Neutrophil (primary cell): ENCODE data around the gene RUNX2.

ENCODE experiments used
- H3K27ac ChIP-seq: fragments of 200-600 bp; sonication (generic); 2 replicates; pipeline ENCODE4 v1.5.1; 2016; ENCODE audit warnings: mild to moderate bottlenecking, moderate library complexity
- H3K27me3 ChIP-seq: fragments of 200-600 bp; sonication (generic); 2 replicates; pipeline ENCODE4 v1.6.0; 2016; ENCODE audit warnings: mild to moderate bottlenecking
- H3K36me3 ChIP-seq: fragments of 200-600 bp; sonication (generic); 2 replicates; pipeline ENCODE4 v1.5.1; 2017
- H3K4me1 ChIP-seq, 2 experiments: fragments of 200-600 bp in 1 of 2; sonication (generic) in 1 of 2; 1 replicate in 1 of 2; 2 replicates in 1 of 2; pipeline versions ENCODE4 v1.5.1 to v1.6.1; 2013 to 2016; ENCODE audit warnings: low read depth in 1 of 2, low read length in 1 of 2, mild to moderate bottlenecking in 1 of 2, moderate library complexity in 1 of 2; ENCODE audit not compliant: control insufficient read depth in 1 of 2, insufficient read depth in 1 of 2
- H3K4me3 ChIP-seq, 2 experiments: fragments of 200-600 bp in 1 of 2; sonication (generic) in 1 of 2; 1 replicate in 1 of 2; 2 replicates in 1 of 2; pipeline ENCODE4 v1.5.1; 2013 to 2016; ENCODE audit warnings: low read depth in 1 of 2, low read length in 1 of 2, mild to moderate bottlenecking in 1 of 2, moderate library complexity in 1 of 2
- H3K9me3 ChIP-seq: fragments of 200-600 bp; sonication (generic); 2 replicates; pipeline ENCODE4 v1.5.1; 2016
- TF ChIP-seq, protein P1 (sequence below): fragments of 200-600 bp; sonication (generic); IDR thresholded peaks from 2 replicates; pipeline ENCODE4 v1.5.1; 2016; ENCODE audit warnings: antibody characterized with exemption

Gene RUNX2

DNA sequence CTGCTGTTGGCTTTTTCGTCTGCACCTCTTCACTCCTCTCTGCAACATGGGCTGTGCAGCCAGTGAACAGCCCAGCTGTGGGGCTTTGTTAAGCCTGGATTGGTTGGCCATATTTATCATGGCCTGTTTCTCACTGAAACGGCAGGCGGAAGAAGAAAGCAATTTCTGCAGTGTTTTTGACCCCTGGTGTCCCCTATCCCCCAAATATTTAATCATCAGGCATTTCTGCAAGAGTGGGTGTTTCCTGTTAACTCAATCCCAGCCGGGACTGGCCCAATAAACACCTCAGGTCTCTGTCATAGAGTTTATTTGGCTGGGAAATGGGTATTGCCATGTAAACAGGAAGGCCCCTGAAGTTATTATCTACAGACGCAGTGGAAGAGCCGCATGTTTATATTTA, 224.4 kb downstream of the RUNX2 start:
- no peak overlapping the region for H3K27ac ChIP-seq
- H3K36me3 ChIP-seq: peaks cover 1% of the 10 kb centered on the region
- TF ChIP-seq, protein P1, sequence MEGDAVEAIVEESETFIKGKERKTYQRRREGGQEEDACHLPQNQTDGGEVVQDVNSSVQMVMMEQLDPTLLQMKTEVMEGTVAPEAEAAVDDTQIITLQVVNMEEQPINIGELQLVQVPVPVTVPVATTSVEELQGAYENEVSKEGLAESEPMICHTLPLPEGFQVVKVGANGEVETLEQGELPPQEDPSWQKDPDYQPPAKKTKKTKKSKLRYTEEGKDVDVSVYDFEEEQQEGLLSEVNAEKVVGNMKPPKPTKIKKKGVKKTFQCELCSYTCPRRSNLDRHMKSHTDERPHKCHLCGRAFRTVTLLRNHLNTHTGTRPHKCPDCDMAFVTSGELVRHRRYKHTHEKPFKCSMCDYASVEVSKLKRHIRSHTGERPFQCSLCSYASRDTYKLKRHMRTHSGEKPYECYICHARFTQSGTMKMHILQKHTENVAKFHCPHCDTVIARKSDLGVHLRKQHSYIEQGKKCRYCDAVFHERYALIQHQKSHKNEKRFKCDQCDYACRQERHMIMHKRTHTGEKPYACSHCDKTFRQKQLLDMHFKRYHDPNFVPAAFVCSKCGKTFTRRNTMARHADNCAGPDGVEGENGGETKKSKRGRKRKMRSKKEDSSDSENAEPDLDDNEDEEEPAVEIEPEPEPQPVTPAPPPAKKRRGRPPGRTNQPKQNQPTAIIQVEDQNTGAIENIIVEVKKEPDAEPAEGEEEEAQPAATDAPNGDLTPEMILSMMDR: no peak

DNA sequence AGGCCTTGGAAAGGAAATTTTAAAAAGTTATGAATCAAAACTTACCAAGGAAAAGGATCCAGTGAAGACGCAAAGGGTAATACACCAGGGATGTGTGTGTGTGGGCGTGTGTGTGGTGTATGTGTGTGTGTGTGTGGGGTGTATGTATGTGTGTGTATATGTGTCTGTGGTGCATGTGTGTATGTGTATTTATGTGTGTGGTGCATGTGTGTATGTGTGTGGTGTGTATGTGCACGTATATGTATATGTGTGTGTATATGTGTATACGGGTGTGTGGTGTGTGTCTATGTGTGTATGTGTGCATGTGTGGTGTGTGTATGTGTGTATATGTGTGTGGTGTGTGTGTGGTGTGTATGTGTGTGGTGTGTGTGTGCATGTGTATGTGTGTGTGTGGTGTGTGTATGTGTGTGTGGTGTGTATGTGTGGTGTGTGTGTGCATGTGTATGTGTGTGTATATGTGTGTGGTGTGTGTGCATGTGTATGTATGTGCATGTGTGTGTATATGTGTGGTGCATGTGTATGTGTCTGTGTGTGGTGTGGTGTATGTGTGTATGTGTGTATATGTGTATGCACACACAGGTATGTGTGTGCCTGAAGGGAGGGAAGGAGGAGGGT, 225.7 kb downstream of the RUNX2 start:
- no peak overlapping the region for H3K27ac ChIP-seq
- H3K9me3 ChIP-seq: no peaks in the 10 kb centered on the region
- no peaks in the 10 kb centered on the region for H3K36me3 ChIP-seq
- TF ChIP-seq, protein P1: no peak
- no peaks in the 10 kb centered on the region for H3K27me3 ChIP-seq
- H3K4me3 ChIP-seq: no peak overlapping the region
- peaks cover 0 to 4% of the 10 kb centered on the region in 2 experiments for H3K4me1 ChIP-seq

More for the DNA sequence above, 224.4 kb downstream of the RUNX2 start:
- Histone ChIP-seq H3K9me3 (no peaks in the 10 kb centered on the region), H3K4me3 (no peak overlapping the region), H3K4me1 (peaks cover 3 to 9% of the 10 kb centered on the region in 2 experiments), H3K27me3 (no peaks in the 10 kb centered on the region)

DNA sequence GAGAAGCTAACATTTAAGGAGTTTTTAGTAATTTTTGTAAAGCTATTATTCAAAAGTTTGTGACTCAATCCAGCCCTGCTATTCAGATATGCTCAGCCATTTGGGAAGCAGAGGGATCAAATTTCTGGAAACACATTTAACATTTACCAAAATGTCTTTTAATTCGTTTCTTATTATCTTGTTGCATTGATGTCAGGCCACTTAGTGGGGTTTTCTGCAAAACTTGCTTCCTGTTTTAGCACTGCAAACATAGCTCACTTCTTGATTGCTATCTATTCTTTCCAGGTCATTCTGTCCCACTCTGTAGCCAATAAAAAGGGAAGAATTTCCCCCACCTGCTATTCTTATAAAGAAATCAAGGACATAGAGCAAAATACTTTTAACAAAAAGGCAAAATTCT, 226.5 kb downstream of the RUNX2 start:
- no peaks in the 10 kb centered on the region for H3K36me3 ChIP-seq
- H3K27ac ChIP-seq: no peak overlapping the region
- H3K27me3 ChIP-seq: no peaks in the 10 kb centered on the region
- TF ChIP-seq, protein P1: no peak
- no peaks in the 10 kb centered on the region for H3K4me1 ChIP-seq
- H3K4me3 ChIP-seq: no peak overlapping the region
- H3K9me3 ChIP-seq: no peaks in the 10 kb centered on the region

DNA sequence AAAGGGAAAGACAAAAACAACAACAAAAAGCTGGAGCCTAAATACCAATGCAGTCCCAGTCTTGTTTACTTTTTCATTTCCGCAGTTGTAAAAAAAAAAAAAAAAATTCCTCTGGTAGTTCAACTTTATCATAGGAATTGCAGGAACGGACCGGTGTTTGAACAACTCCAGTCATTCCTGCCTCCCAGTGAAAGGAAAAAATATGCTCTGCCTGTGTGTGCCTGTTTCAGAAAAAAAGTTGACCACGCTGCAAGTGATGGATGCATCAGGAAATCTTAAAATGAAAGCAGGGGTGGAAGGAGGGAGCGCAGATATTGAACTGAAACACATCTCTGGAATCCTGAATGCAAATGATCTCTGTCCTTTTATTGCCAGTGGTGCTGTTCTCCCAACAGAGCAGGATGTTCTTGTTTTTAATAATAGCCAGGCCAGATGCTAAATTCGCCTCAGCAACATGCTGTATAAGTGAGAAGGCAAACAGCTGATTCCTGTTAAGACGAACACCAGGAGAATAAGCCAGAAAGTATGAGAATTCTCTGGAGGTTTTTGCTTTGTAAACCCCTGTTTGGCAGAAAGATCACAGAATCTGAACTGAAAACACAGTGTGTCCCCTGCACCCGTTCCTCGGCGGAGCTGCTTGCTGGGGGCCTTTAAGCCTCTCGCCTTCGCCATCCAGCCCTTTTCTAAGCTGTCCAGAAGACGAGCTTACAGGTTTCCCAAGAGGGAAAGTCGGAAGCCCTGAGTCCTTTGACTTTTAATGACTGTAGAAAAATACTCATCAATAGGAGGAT, 228.0 kb downstream of the RUNX2 start:
- TF ChIP-seq, protein P1: no peak
- Histone ChIP-seq H3K36me3 (no peaks in the 10 kb centered on the region), H3K4me3 (no peak overlapping the region), H3K4me1 (no peaks in the 10 kb centered on the region), H3K9me3 (no peaks in the 10 kb centered on the region), H3K27me3 (no peaks in the 10 kb centered on the region), H3K27ac (no peak overlapping the region)

DNA sequence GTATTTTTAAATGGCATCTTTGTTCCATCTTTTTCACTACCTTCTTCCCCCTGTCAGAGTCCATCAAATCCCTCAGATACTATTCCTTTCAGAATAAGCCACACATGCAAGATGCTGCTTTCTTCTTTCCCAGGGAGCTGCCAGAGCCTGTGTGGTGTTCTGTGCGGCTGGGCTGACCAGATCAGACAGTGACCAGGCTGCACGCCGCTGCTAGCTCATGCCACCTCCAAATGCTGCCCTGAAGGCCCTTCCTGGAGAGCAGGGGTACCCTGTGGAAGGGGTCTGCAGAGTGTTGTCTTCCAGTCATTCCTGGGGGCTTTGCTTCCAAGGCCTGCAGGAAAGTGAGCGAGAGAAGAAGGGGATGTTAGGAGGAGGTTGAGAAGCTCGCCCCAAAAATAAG, 228.7 kb downstream of the RUNX2 start:
- Histone ChIP-seq H3K9me3 (no peaks in the 10 kb centered on the region), H3K36me3 (no peaks in the 10 kb centered on the region), H3K4me3 (no peak overlapping the region), H3K4me1 (no peaks in the 10 kb centered on the region), H3K27ac (no peak overlapping the region), H3K27me3 (no peaks in the 10 kb centered on the region)
- TF ChIP-seq, protein P1: no peak
